Activated naive CD4-positive, alpha-beta T cell (primary cell): Measurements from ENCODE around the gene TRIM9.

Experiments used
- DNase-seq, 4 experiments: peaks; one replicate each; lab custom pipeline; 2025; lab: John Stamatoyannopoulos, UW

Gene TRIM9

DNA sequence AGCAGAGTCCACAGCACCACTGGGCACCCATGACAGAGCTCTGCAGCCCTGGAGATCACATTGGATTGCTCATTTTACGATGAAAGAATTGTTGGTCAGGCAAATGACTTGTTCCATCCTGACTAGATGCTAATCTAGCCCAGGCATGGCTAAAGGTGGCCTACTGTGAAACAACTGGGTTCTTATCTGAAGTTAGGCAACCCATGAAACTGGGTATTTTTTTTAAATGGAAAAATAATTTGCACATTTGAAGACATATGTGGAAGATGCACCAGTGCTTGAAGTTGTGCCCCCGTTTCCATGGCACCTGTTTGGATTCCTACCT is 158.9 kb downstream of the TRIM9 start:
- DNase-seq = no peak

DNA sequence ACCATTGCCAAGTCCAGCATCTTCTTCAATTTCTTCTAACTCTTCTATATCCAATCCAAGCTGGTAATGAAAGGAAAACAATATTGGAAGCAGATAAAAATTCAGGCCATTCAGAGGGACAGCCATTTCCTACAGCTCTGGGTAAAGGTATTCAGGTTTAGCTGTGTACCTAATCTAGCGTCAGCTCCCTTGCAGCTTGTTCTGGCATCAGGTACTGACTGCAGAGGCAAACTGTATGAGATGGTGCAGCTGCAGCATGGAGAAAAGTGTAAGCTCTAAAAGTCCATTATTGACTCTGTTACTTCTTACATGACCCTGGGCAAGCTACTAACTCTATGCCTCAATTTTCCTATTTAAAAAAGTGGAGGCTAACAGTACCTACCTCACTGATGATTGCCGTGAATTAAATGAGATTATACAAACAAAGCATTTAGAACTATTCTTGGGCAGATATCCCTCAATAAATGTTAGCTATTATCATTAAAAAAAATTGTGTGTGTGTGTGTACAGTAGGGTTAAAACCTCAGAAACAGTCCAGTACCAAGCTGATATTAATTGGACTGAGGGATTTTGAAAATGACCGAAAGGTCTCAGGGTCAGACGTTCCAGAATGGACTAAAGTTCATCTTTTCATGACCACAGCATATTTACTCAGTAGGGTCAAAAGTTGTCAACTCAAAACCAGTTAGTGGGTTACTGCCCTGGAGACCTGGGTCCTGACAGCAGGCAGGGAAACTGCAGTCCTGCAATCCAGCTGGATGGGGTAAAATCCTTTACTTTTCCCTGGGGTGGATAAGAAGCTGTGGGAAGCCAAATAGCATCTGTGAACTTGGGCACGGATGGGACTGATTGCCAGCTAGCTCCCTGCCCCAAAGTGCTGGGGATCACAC is 159.5 kb downstream of the TRIM9 start:
- DNase-seq = no peak

DNA sequence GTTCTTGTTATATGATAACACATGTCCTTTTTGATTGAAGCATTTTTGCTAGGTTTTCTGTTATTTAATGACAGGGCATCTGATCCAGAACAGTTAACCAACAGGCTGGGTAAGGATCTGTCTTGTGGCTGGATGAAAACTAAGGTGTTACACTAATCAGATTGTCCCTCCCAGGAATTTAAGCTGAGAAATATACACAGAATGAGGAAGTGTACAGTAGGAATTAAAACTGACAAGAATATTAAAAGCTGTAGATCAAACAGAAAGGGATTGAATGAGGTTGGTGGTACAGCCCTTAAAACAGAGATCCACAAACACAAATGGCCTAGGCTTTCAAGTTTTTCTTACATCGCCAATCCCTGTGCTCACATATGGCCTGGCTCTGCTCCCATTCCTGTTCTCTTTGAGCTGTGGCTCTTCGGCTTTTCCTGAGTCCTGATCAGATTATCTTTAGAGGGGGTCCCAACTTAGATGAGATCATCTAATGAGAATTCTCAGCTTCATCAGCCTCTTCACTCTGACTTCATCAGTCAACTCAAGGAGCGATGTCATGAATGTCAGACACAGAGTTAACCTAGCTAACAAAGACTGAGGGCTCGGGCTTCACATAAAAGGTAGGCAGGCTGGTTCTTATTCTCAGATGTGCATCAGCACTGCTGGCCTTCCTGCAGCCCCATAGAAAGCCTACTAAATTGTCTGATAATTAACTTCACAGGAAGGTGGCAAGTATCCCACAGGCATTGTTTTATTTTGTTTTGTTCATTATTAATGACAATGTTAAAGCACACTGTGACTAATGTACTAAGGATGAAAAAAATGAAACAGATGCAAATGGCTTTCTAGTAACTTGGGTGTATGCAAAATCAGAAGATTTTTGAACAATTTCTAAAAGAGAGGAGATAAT is 162.1 kb downstream of the TRIM9 start:
- DNase-seq = no peak

GRCh38 chr14:50932156-50932555 is 162.7 kb downstream of the TRIM9 start:
- no peak for DNase-seq

- no peak for DNase-seq
Measured at GRCh38 chr14:50931559-50931958, 163.3 kb downstream of the TRIM9 start.

DNA sequence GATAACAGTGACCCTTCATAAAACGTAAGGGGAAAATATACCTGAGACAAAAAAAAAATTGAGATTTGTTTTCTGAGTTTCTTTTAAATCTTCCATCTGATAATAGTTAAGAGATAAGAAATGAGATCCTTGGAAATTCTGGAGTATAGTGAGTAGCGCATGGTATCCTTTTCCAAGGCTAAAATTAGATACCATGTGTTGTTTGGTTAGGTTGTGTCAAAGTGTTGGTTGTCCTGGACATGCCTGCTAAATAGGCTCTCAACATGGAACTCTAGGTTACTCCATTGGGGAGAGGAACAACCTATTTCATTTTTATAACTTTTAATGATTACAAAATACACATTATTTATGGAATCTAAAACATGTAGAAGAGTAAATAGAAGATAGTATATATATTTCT is 165.4 kb downstream of the TRIM9 start:
- DNase-seq = no peak

- no peak for DNase-seq
Measured at GRCh38 chr14:50928002-50928635, 166.8 kb downstream of the TRIM9 start.

- no peak for DNase-seq
Measured at GRCh38 chr14:50926851-50927386, 168.0 kb downstream of the TRIM9 start.
